ENCODE results near the gene FHOD1. TPM values are rescaled to one million over a fixed set of nuclear protein-coding genes. Genes with fewer than 3 reads are reported as not detected.

FHOD1 gene
- polyA plus RNA-seq, 3 donors = 5.1 to 152 (median 5.5) TPM

DNA sequence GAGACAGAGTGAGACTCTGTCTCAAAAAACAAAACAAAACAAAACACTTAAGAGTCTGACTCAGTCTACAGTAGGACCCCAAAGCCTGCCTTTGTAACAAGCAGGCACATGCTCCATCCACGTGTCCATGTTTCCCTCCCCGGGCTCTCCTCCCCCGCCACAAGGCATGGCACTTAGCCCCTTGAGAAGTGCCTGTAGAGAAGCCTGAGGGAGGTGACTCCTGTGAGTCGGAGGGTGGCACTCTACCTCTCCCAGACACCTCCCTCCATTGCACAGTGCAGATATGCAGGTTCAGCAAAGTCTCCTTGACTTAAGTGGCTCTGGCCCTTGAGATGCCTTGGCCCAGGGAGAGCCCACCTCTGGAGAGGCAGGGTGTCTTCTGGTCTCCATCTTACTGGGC is 6.8 kb downstream of the FHOD1 start:
- Mint-ChIP-seq H3K36me3 (peaks cover 48 to 61% of the 10 kb centered on the region in 2 donors), H3K4me3 (no peak overlapping the region), H3K4me1 (peaks cover 51% of the 10 kb centered on the region), H3K27me3 (ENCODE audit: low read depth in 3 of 3) (peaks cover 0 to 4% (median 0%) of the 10 kb centered on the region in 3 donors), H3K27ac (peak overlapping the region in 3 of 7 donors; percentile 5 to 43 (median 32)), H3K9me3 (peaks cover 0 to 3% (median 0%) of the 10 kb centered on the region in 7 donors)
- no peak overlapping the region for H2AFZ ChIP-seq (ENCODE audit: insufficient read depth, low read depth, low read length, poor library complexity, severe bottlenecking)
- TF ChIP-seq, protein P1, sequence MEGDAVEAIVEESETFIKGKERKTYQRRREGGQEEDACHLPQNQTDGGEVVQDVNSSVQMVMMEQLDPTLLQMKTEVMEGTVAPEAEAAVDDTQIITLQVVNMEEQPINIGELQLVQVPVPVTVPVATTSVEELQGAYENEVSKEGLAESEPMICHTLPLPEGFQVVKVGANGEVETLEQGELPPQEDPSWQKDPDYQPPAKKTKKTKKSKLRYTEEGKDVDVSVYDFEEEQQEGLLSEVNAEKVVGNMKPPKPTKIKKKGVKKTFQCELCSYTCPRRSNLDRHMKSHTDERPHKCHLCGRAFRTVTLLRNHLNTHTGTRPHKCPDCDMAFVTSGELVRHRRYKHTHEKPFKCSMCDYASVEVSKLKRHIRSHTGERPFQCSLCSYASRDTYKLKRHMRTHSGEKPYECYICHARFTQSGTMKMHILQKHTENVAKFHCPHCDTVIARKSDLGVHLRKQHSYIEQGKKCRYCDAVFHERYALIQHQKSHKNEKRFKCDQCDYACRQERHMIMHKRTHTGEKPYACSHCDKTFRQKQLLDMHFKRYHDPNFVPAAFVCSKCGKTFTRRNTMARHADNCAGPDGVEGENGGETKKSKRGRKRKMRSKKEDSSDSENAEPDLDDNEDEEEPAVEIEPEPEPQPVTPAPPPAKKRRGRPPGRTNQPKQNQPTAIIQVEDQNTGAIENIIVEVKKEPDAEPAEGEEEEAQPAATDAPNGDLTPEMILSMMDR (IDR thresholded peaks at IDR 0.05) = no peak
- intact Hi-C loops (cut with micrococcal nuclease) = loop anchor here in 1 of 2 donors (10.0 kb wide), 3 partner anchors 234 to 546 kb away; partner anchors contain the start of genes CMTM4 and CTCF
- peaks cover 41 to 52% of the 10 kb centered on the region in 2 donors for H3K36me3 ChIP-seq (replicated peaks in 1 of 2; ENCODE audit: control insufficient read depth in 1 of 2, insufficient read depth in 2 of 2, low read length in 2 of 2)
- H3K9ac ChIP-seq (ENCODE audit: insufficient read depth, low read length, poor library complexity, severe bottlenecking) = no peak overlapping the region
- peak overlapping the region in 1 of 2 donors; percentile 17 for H3K27ac ChIP-seq (ENCODE audit: low read depth in 1 of 2, low read length in 2 of 2)
- peaks cover 36% of the 10 kb centered on the region for H3K79me2 ChIP-seq (ENCODE audit: insufficient read depth, low read length)
- H3K4me2 ChIP-seq (replicated peaks; ENCODE audit: extremely low read depth, low read length, poor library complexity, severe bottlenecking) = no peak overlapping the region
- H3K4me1 ChIP-seq (ENCODE audit: control insufficient read depth in 1 of 2, insufficient read depth in 2 of 2, low read length in 2 of 2) = peaks cover 44% of the 10 kb centered on the region in 2 donors
- H3K4me3 ChIP-seq (replicated peaks in 1 of 3; ENCODE audit: low read depth in 2 of 3, low read length in 3 of 3) = no peak overlapping the region
- H3K27me3 ChIP-seq (ENCODE audit: control insufficient read depth in 2 of 2, insufficient read depth in 2 of 2, low read length in 2 of 2) = no peaks in the 10 kb centered on the region
- WGBS (ENCODE audit: insufficient coverage) = no CpG with 5 or more reads among the region's 4 CpGs
- peaks cover 63% of the 10 kb centered on the region for H4K20me1 ChIP-seq (ENCODE audit: insufficient read depth, low read length)
- no peaks in the 10 kb centered on the region for H3K9me3 ChIP-seq (replicated peaks in 1 of 2; ENCODE audit: control insufficient read depth in 1 of 2, insufficient read depth in 1 of 2, low read length in 2 of 2)
- DNase-seq = no peak

DNA sequence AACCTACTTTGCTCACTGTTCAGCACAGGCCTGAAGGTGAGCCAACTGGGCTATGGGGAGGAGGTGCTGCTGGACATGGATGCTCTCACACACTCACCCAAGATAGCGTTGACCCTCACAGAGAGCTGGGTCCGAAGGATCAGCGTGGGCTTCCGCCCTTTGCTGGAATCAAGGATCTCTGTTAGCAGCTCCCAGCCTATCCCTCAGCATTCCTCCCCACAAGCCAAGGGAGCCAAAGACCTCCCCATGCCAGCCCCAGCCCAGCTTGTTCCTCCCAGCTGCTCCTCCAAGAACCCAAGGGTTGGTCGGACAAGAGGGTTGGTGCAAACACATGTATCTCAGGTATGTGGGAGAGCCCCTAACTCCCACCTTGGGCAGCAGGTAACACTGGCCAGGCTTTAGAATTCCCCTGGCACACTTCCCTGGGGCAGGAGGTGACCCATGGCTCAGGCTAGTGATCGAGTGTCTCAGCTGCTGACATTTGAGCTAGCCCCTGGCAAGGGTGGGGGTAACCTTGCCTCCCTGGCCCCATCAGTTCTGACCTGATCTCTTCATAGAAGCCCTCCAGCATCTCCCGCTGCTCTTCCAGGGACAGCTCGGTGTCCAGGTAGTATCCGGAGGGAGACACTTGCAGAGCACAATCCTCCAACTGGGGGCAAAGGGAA is 8.3 kb downstream of the FHOD1 start:
- Histone ChIP-seq H3K36me3 (replicated peaks in 1 of 2; ENCODE audit: control insufficient read depth in 1 of 2, insufficient read depth in 2 of 2, low read length in 2 of 2) (peaks cover 53 to 67% of the 10 kb centered on the region in 2 donors), H3K27ac (ENCODE audit: low read depth in 1 of 2, low read length in 2 of 2) (no peak overlapping the region), H3K9ac (ENCODE audit: insufficient read depth, low read length, poor library complexity, severe bottlenecking) (no peak overlapping the region), H3K27me3 (ENCODE audit: control insufficient read depth in 2 of 2, insufficient read depth in 2 of 2, low read length in 2 of 2) (no peaks in the 10 kb centered on the region), H3K79me2 (ENCODE audit: insufficient read depth, low read length) (peaks cover 34% of the 10 kb centered on the region), H3K4me2 (replicated peaks; ENCODE audit: extremely low read depth, low read length, poor library complexity, severe bottlenecking) (no peak overlapping the region), H4K20me1 (ENCODE audit: insufficient read depth, low read length) (peaks cover 60% of the 10 kb centered on the region), H3K4me3 (replicated peaks in 1 of 3; ENCODE audit: low read depth in 2 of 3, low read length in 3 of 3) (no peak overlapping the region), H3K4me1 (ENCODE audit: control insufficient read depth in 1 of 2, insufficient read depth in 2 of 2, low read length in 2 of 2) (peaks cover 28 to 29% of the 10 kb centered on the region in 2 donors), H3K9me3 (replicated peaks in 1 of 2; ENCODE audit: control insufficient read depth in 1 of 2, insufficient read depth in 1 of 2, low read length in 2 of 2) (no peaks in the 10 kb centered on the region), H2AFZ (ENCODE audit: insufficient read depth, low read depth, low read length, poor library complexity, severe bottlenecking) (no peak overlapping the region)
- no peak for DNase-seq
- H3K27ac Mint-ChIP-seq = no peak overlapping the region
- H3K27me3 Mint-ChIP-seq (ENCODE audit: low read depth in 3 of 3) = peaks cover 0 to 4% (median 2%) of the 10 kb centered on the region in 3 donors
- H3K4me3 Mint-ChIP-seq = no peak overlapping the region
- H3K4me1 Mint-ChIP-seq = peaks cover 36% of the 10 kb centered on the region
- peaks cover 61 to 77% of the 10 kb centered on the region in 2 donors for H3K36me3 Mint-ChIP-seq
- TF ChIP-seq, protein P1 (IDR thresholded peaks at IDR 0.05) = no peak
- WGBS (ENCODE audit: insufficient coverage) = 97% methylated on average over 8 of the region's 9 CpGs
- intact Hi-C loops (cut with micrococcal nuclease) = no loop called here
- H3K9me3 Mint-ChIP-seq = peaks cover 0 to 3% (median 0%) of the 10 kb centered on the region in 7 donors

Measured in CD14-positive monocyte (primary cell).